Head of caudate nucleus (tissue), 42 donors: ENCODE data around the gene ABHD16B.
A peak's percentile ranks its signal among the peaks of the same experiment; 100 is the strongest.

Source experiments
- DNase-seq, 42 donors: peaks; one replicate each; pipeline versions ENCODE4 v3.0.0 to v3.0.0-alpha.2; 2020 to 2021; ENCODE audit warnings: mixed read lengths in 7 of 42
- intact Hi-C: fragments of 100-400 bp; cut with DNase I; formaldehyde crosslinking; loops from one replicate; pipeline ENCODE4 v1.15.0; 2022

ABHD16B gene

GRCh38 chr20:63861365-63861934, at the start of gene ABHD16B:
Gene ABHD16B, plus strand, starts transcription at chr20:63861498. Its CDS starts 43 bp downstream, at chr20:63861541.
- intact Hi-C loops: no loop called here
- no peak for DNase-seq

- no peak for DNase-seq
- intact Hi-C loops: no loop called here
Measured at GRCh38 chr20:63814891-63815614, 46.2 kb upstream of the ABHD16B start.

GRCh38 chr20:63815615-63816253, 45.6 kb upstream of the ABHD16B start:
- DNase-seq: no peak
- intact Hi-C loops: no loop called here

GRCh38 chr20:63819224-63819921, 41.9 kb upstream of the ABHD16B start:
- no peak for DNase-seq

DNA sequence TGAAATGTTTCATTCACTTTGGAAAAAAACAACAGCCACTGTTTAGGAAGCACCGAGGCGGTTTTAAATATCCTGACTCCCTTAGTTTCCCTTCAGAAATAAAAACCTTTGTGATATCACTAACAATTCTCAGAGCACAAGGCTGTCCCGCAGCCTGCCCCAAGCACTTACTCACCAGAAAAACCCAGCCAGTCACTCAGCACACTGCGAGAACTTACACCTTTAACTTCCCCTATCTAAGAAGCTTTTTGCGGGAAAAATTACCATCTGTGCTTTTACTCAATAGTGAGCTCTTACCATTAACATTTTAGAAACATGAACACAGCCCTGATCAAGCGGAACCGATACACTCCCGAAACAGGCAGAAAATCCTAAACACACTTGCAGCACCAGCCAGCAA, 39.5 kb upstream of the ABHD16B start:
- intact Hi-C loops: no loop called here
- no peak for DNase-seq

More at GRCh38 chr20:63819224-63819921, 41.9 kb upstream of the ABHD16B start:
- intact Hi-C loops: no loop called here

DNA sequence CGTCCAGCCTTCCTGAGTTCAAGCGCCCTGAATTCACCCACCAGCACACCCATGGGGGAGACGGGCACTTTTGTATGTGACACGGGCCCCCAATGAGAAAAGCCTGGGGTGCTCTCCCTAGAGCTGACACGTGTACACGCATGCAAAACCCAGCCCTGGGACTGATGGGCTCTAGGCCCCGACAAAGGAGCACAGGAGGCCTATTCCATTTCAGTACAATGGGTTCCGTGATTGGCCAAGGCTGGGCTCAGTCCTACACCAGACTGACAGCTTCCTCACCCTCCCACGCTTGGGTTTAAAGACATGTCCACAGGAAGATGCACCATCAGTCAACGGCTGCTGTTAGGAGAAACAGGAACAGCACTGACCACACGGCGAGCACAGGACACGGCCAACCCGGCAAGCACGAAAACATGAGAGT, 39.0 kb upstream of the ABHD16B start:
- peak in 10 of 42 donors; percentile 10 to 50 (median 26) for DNase-seq
- intact Hi-C loops: no loop called here

DNA sequence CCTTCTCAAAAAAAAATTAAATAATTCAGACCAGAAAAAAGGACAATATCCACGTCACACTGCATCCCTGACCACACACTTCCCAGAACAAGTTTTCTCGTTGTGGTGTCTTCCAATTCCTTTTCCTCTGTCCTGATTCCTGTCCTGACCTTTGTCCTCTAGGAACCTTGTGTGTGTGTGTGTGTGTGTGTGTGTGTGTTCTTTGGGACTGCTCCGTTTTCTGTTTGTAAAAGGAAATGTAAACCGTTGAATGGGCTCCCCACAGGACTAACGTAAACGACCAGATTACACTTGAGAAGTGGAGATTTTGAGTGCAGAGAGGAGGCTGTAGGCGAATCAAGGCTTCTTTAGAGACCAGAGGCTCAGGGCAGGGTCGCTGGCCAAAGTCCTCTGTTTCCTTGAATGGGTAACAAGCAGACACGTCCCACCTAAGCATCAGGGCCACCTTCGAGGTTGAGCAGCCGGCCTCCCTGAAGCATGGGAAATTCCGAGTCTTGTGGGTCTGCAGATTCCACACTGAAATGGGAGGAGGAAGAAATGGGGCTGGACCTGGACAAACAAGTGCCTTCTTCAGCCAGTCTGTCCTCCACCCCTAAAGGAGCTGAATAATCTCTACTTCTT, 37.5 kb upstream of the ABHD16B start:
- DNase-seq: no peak
- intact Hi-C loops: no loop called here

DNA sequence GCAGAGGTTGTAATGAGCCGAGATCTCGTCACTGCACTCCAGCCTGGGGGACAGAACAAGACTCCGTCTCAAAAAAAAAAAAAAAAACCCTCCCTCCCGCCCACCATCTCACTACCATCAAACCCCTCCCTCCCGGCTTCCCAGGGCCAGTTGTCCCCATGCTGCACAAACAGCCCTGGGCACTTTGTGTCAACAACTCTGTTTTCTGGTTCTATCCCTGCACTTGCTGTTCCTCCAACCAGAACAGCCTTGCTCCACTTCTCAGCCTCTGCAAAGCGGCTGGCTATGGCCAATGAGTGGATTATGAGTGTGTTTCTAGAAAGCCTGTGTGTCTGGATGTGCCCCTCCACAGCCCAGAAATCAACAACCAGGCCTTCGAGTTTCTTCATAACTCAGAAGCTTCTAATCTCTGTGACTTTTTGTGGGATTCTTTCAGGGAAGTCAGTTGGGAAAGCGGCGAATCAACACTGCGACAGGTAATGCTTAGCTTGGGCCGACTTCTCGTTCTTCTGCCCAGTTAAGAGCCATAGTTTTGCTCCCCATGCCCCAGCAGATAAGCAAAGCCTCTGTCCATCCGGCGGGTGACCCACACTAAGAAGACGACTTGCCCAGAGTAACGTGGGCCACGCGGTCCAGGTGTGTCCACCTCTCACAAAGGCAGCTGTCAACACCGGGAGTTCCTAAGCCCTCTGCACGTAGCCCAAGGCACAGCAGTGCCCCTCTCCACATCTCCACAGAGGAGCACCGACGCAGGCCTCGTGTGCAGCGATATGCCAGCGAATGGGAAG, 35.8 kb upstream of the ABHD16B start:
- intact Hi-C loops: no loop called here
- DNase-seq: no peak

DNA sequence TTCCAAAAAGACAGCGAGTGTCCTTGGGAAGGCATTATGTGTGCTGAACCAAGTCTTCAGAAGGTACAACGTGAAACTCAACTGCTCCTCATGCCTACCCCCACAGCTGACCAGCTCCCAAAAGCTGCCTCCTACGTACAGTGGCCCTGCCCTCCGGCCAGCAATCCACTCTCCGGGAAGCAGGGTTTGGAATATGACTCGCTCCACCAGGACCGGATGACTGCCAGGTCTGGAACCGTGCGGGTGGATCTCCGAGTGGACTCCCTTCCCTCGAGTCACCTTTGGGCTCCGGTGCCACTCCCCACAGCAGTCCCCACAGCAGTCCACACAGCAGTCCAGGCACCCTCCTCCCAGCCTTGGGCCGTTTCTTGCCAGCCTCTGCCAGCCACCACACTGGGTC, 34.5 kb upstream of the ABHD16B start:
- DNase-seq: no peak
- intact Hi-C loops: no loop called here

- intact Hi-C loops: no loop called here
Measured at GRCh38 chr20:63828124-63828523, 33.2 kb upstream of the ABHD16B start.

DNA sequence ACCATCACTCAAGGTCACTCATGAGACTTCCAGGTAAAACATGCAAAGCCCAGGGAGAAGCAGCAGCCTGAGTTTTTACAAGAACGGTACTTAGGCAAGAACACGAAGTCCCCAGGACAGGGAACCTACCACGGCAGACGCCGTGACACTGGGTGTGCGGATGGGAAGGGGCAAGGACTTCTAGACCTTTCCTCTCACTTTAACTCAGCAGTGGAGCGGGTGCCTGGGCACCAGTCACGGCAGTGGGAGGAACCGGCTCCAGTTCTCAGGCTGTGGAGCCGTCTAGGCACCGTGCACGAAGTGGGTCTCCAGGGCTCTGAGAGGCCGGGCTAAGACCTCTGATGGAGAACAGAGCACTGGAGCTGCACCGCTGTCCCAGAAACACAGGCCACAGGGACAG, 32.8 kb upstream of the ABHD16B start:
- no peak for DNase-seq

More at GRCh38 chr20:63828124-63828523, 33.2 kb upstream of the ABHD16B start:
- no peak for DNase-seq

DNA sequence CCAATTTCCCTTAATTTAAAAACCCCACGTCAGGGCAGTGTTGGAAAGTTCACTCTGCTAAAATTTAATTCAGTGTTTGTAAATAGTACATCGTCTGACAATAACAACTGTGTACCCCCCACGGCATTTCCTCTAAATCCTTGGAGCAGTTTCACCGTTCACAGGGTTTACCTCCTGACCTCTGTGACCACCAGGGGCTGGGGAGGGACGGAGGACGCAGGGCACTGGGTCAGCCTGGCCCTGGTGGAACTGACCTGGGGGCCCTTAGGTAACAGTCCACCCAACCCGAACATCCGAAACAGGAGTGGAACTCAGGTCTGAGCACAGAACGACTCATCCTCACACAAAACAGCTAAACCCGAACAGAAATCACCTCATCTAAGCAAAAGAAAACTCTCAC, 32.3 kb upstream of the ABHD16B start:
- no peak for DNase-seq
- intact Hi-C loops: no loop called here

More for the DNA sequence above, 32.8 kb upstream of the ABHD16B start:
- intact Hi-C loops: no loop called here

DNA sequence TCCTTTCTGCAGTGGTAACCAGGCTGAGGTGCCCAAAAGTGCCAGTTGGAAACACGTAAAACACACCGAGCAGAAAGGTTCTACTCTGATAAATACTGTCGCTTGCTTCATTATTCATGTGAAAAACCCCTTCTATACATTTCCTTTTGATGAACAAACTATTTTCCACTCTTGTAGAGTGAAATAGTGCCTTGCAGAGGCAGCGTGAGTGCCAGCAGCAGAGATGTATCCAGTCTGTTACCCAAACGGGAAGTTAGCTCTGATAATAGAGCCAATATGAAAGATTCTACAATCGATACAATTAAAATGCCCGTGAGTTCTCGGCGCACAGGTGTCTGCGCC, 31.7 kb upstream of the ABHD16B start:
- intact Hi-C loops: no loop called here

DNA sequence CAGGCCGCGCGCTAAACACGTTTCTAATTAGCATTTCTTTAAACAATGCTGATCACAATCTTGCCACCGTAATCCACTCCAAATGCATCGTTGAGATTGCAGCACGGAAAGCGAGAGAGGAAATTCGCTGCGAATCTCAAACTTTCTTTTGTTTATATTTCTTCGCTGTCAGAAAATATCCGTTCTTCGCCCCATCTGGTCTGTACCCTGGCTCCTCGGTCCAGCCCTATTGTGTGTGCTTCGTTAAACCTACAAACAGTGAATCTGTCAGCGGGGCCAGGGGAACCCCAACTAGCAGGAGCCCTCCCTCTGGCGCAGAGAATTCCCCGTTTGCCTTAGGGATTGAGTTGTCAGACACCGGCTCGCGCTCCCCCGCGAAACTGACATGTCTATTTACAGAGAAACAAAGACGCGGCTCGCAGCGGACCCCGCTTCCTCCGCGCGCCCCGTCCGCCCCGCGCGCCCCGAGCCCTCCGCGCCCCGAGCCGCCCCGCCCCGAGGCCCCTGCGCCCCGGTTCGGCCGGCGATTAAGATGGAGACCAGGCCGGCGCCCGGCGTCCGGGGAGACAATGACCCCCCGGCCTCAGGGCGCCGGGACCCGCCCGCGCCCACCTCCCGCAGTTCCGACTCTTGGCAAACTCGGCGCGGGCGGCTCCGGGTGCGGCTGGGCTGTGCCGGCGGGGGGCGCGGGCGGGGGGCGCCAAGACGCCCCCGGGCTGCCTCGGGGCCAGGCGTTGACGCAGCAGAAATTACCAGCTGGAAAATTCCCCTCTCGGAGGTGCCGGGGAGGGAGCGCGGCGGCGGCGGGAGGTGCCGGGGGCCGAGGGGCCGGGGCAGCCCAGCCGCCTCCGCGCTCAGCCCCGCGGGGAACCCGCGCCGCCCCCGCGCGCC, 31.1 kb upstream of the ABHD16B start:
- DNase-seq: peak in 27 of 42 donors; percentile 11 to 58 (median 45)
- intact Hi-C loops: no loop called here

More for the DNA sequence above, 31.7 kb upstream of the ABHD16B start:
- DNase-seq: peak in 4 of 42 donors; percentile 12 to 54 (median 28)

GRCh38 chr20:63830841-63831588, 30.3 kb upstream of the ABHD16B start, which contains the start of gene ZBTB46:
Gene ZBTB46, minus strand, starts transcription at chr20:63831264. Its CDS starts 40,507 bp downstream, at chr20:63790757.
- intact Hi-C loops: no loop called here
- DNase-seq: peak in 22 of 42 donors; percentile 11 to 68 (median 48)

GRCh38 chr20:63831646-63831992, 29.7 kb upstream of the ABHD16B start:
- intact Hi-C loops: no loop called here
- no peak for DNase-seq
